Aorta (tissue), 5 donors: Measurements from ENCODE around the gene CDK6. TPM values are rescaled to one million over a fixed set of nuclear protein-coding genes. Genes with fewer than 3 reads are reported as not detected.

Experiments
- ATAC-seq: fragments of 200-7000 bp; cut with Tn5 transposase; one replicate; pipeline ENCODE4 v1.9.1; 2022; ENCODE audit warnings: moderate library complexity; ENCODE audit not compliant: low FRiP score
- DNase-seq, 2 donors: peaks; one replicate each; pipeline ENCODE4 v3.0.0-alpha.2; 2020
- H3K27ac ChIP-seq, 2 donors: one replicate each; pipeline ENCODE4 v1.5.1; 2013; ENCODE audit warnings: low read length in 2 of 2, mild to moderate bottlenecking in 2 of 2, moderate library complexity in 2 of 2, control low read depth in 1 of 2, inconsistent platforms in 1 of 2, low read depth in 1 of 2
- H3K27me3 ChIP-seq, 2 donors: one replicate each; pipeline ENCODE4 v1.6.1; 2013; ENCODE audit warnings: control low read depth in 1 of 2, low read length in 1 of 2, mild to moderate bottlenecking in 1 of 2, moderate library complexity in 1 of 2; ENCODE audit not compliant: insufficient read depth in 2 of 2, control insufficient read depth in 1 of 2
- H3K36me3 ChIP-seq, 2 donors: one replicate each; pipeline ENCODE4 v1.6.1; 2013; ENCODE audit warnings: control low read depth in 1 of 2, low read length in 1 of 2, mild to moderate bottlenecking in 1 of 2; ENCODE audit not compliant: insufficient read depth in 2 of 2, control insufficient read depth in 1 of 2
- H3K4me1 ChIP-seq, 2 donors: one replicate each; pipeline ENCODE4 v1.6.1; 2013; ENCODE audit warnings: low read length in 2 of 2, control low read depth in 1 of 2, mild to moderate bottlenecking in 1 of 2, moderate library complexity in 1 of 2; ENCODE audit not compliant: insufficient read depth in 2 of 2, control insufficient read depth in 1 of 2
- H3K4me3 ChIP-seq, 2 donors: one replicate each; pipeline ENCODE4 v1.5.1; 2013; ENCODE audit warnings: low read length in 2 of 2, control low read depth in 1 of 2, mild to moderate bottlenecking in 1 of 2
- H3K9me3 ChIP-seq: one replicate; pipeline ENCODE4 v1.6.1; 2013; ENCODE audit warnings: mild to moderate bottlenecking, low read length; ENCODE audit not compliant: control insufficient read depth
- WGBS, 2 donors: extraction: QIAGEN DNeasy Blood & Tissue Kit; methylation state at CpG; one replicate each; pipeline ENCODE4 v1.1.7; 2013; 5-methylcytosine and 5-hydroxymethylcytosine counted together
- intact Hi-C, 2 donors: fragments of 100-400 bp; cut with DNase I; formaldehyde crosslinking; loops; one replicate each; pipeline versions ENCODE4 v1.14.2 to v1.15.0; 2022
- polyA plus RNA-seq, 2 donors: library from polyadenylated mRNA; stranded (reverse); fragments of 200-250 nt; gene quantifications; one replicate each; pipeline ENCODE4 v1.2.3, GENCODE V29; 2013
- total RNA-seq, 2 donors: library from RNA; stranded (reverse); fragmentation: NEBNext Ultra II Directional; extraction: Animal tissue kit (Norgen Biotek cat#: 25700); gene quantifications; one replicate each; pipeline ENCODE4 v1.2.1, GENCODE V29; 2021
- donor health status: healthy with polysubstance abuse.
- donor health status: Bipolar disorder and iron deficiency.
- donor health status: DM: no; HTN: no; CAD: no.
- donor health status: DM: no; HTN: no; CAD: no.
- donor health status: DM: yes; HTN: yes; CAD: no.

Gene CDK6
- total and polyA plus RNA-seq, 4 donors = 2.8 to 26.0 (median 11.4) TPM

GRCh38 chr7:92634924-92635519 is 201.4 kb downstream of the CDK6 start:
- intact Hi-C loops = loop anchor here in 1 of 2 donors (5.0 kb wide), 1 partner anchor 197 kb away; no protein-coding TSS in a partner anchor
- Histone ChIP-seq H3K27me3 (no peaks in the 10 kb centered on the region), H3K36me3 (no peaks in the 10 kb centered on the region), H3K4me1 (peaks cover 0 to 10% of the 10 kb centered on the region in 2 donors), H3K27ac (no peak overlapping the region), H3K4me3 (no peak overlapping the region), H3K9me3 (no peaks in the 10 kb centered on the region)
- WGBS, 2 donors = 17% methylated on average over 4 of the region's 4 CpGs
- ATAC-seq = no peak
- DNase-seq = no peak

GRCh38 chr7:92634205-92634604 is 202.2 kb downstream of the CDK6 start:
- no peaks in the 10 kb centered on the region for H3K36me3 ChIP-seq
- no peak overlapping the region for H3K27ac ChIP-seq
- intact Hi-C loops = loop anchor here in 1 of 2 donors (5.0 kb wide), 1 partner anchor 198 kb away; no protein-coding TSS in a partner anchor
- DNase-seq (no peak), ATAC-seq (no peak)
- peaks cover 0 to 10% of the 10 kb centered on the region in 2 donors for H3K4me1 ChIP-seq
- no peak overlapping the region for H3K4me3 ChIP-seq
- 38 to 53% methylated on average over 1 of the region's 1 CpG for WGBS, 2 donors
- no peaks in the 10 kb centered on the region for H3K27me3 ChIP-seq
- no peaks in the 10 kb centered on the region for H3K9me3 ChIP-seq

- 0 to 1% methylated on average over 2 of the region's 2 CpGs for WGBS, 2 donors
- H3K27me3 ChIP-seq = no peaks in the 10 kb centered on the region
- H3K4me3 ChIP-seq = no peak overlapping the region
- no peaks in the 10 kb centered on the region for H3K9me3 ChIP-seq
- intact Hi-C loops = loop anchor here in 1 of 2 donors (5.0 kb wide), 1 partner anchor 199 kb away; no protein-coding TSS in a partner anchor
- DNase-seq = no peak
- no peaks in the 10 kb centered on the region for H3K36me3 ChIP-seq
- H3K4me1 ChIP-seq = peaks cover 0 to 10% of the 10 kb centered on the region in 2 donors
- peak; percentile 84 for ATAC-seq
- H3K27ac ChIP-seq = no peak overlapping the region
Measured at GRCh38 chr7:92633211-92633906, 203.0 kb downstream of the CDK6 start.

GRCh38 chr7:92632791-92633190 is 203.6 kb downstream of the CDK6 start:
- intact Hi-C loops = loop anchor here in 1 of 2 donors (5.0 kb wide), 1 partner anchor 200 kb away; no protein-coding TSS in a partner anchor
- no peak for DNase-seq
- Histone ChIP-seq H3K27ac (no peak overlapping the region), H3K4me1 (peaks cover 0 to 10% of the 10 kb centered on the region in 2 donors), H3K36me3 (no peaks in the 10 kb centered on the region), H3K9me3 (no peaks in the 10 kb centered on the region), H3K27me3 (no peaks in the 10 kb centered on the region), H3K4me3 (no peak overlapping the region)
- ATAC-seq = no peak
- WGBS, 2 donors = 90 to 92% methylated on average over 1 of the region's 1 CpG

GRCh38 chr7:92631850-92632487 is 204.4 kb downstream of the CDK6 start:
- Histone ChIP-seq H3K9me3 (no peaks in the 10 kb centered on the region), H3K4me1 (peaks cover 0 to 10% of the 10 kb centered on the region in 2 donors), H3K4me3 (no peak overlapping the region), H3K27me3 (no peaks in the 10 kb centered on the region), H3K36me3 (no peaks in the 10 kb centered on the region), H3K27ac (no peak overlapping the region)
- no peak for ATAC-seq
- intact Hi-C loops = loop anchor here in 1 of 2 donors (5.0 kb wide), 1 partner anchor 200 kb away; no protein-coding TSS in a partner anchor
- 75 to 86% methylated on average over 2 of the region's 2 CpGs for WGBS, 2 donors
- DNase-seq = no peak

GRCh38 chr7:92631067-92631849 is 205.1 kb downstream of the CDK6 start:
- ATAC-seq = no peak
- Histone ChIP-seq H3K36me3 (no peaks in the 10 kb centered on the region), H3K4me1 (peaks cover 0 to 10% of the 10 kb centered on the region in 2 donors), H3K27me3 (no peaks in the 10 kb centered on the region), H3K4me3 (no peak overlapping the region), H3K27ac (no peak overlapping the region), H3K9me3 (no peaks in the 10 kb centered on the region)
- intact Hi-C loops = loop anchor here in 1 of 2 donors (5.0 kb wide), 1 partner anchor 201 kb away; no protein-coding TSS in a partner anchor
- DNase-seq = no peak
- WGBS, 2 donors = 92 to 94% methylated on average over 5 of the region's 5 CpGs

- WGBS, 2 donors = 96 to 97% methylated on average over 2 of the region's 2 CpGs
- H3K27me3 ChIP-seq = no peaks in the 10 kb centered on the region
- no peak overlapping the region for H3K27ac ChIP-seq
- peaks cover 0 to 6% of the 10 kb centered on the region in 2 donors for H3K4me1 ChIP-seq
- intact Hi-C loops = loop anchor here in 1 of 2 donors (5.0 kb wide), 1 partner anchor 203 kb away; no protein-coding TSS in a partner anchor
- no peak for DNase-seq
- H3K9me3 ChIP-seq = no peaks in the 10 kb centered on the region
- no peaks in the 10 kb centered on the region for H3K36me3 ChIP-seq
- ATAC-seq = no peak
- no peak overlapping the region for H3K4me3 ChIP-seq
Measured at GRCh38 chr7:92629779-92630178, 206.6 kb downstream of the CDK6 start.

GRCh38 chr7:92627956-92628355 is 208.4 kb downstream of the CDK6 start:
- DNase-seq (no peak), ATAC-seq (no peak)
- no peaks in the 10 kb centered on the region for H3K27me3 ChIP-seq
- intact Hi-C loops = no loop called here
- WGBS, 2 donors = 96 to 97% methylated on average over 4 of the region's 4 CpGs
- no peaks in the 10 kb centered on the region for H3K36me3 ChIP-seq
- no peaks in the 10 kb centered on the region for H3K9me3 ChIP-seq
- H3K4me1 ChIP-seq = peaks cover 0 to 5% of the 10 kb centered on the region in 2 donors
- H3K4me3 ChIP-seq = no peak overlapping the region
- no peak overlapping the region for H3K27ac ChIP-seq
